K562 (cell line): ENCODE results near the gene TRMT44.

ENCODE experiments used
- BHLHE40 ChIP-seq: IDR thresholded peaks from 2 replicates; pipeline ENCODE4 v1.6.1; 2011; ENCODE audit warnings: low read length, improper control_type of control experiment
- DDX20 ChIP-seq: fragments of 450-650 bp; IDR thresholded peaks from 2 replicates; pipeline ENCODE4 v1.6.1; 2016; ENCODE audit warnings: missing genetic modification characterization, low read depth, mild to moderate bottlenecking, missing compliant biosample characterization, moderate library complexity
- DPF2 ChIP-seq: fragments of 450-650 bp; IDR thresholded peaks from 2 replicates; pipeline ENCODE4 v1.6.1; 2016
- ELF1 ChIP-seq: fragments of 200-800 bp; sonication (Bioruptor generic); IDR thresholded peaks from 2 replicates; pipeline ENCODE4 v1.6.1; 2016; ENCODE audit warnings: missing genetic modification characterization, missing compliant biosample characterization
- EP300 ChIP-seq: IDR thresholded peaks from 2 replicates; pipeline ENCODE4 v1.6.1; 2012; ENCODE audit warnings: low read length, improper control_type of control experiment
- KLF16 ChIP-seq: IDR thresholded peaks from 2 replicates; pipeline ENCODE4 v1.6.1; 2016; ENCODE audit warnings: antibody characterized with exemption
- MEF2A ChIP-seq: IDR thresholded peaks from 2 replicates; pipeline ENCODE4 v1.6.1; 2011; ENCODE audit warnings: low read depth, mild to moderate bottlenecking, low read length, moderate library complexity; ENCODE audit not compliant: control insufficient read depth
- SMARCE1 ChIP-seq: fragments of 450-650 bp; IDR thresholded peaks from 2 replicates; pipeline ENCODE4 v1.7.1; 2016; ENCODE audit warnings: mild to moderate bottlenecking
- TAF1 ChIP-seq: IDR thresholded peaks from 2 replicates; pipeline ENCODE4 v1.6.1; 2011; ENCODE audit warnings: mild to moderate bottlenecking, low read length, moderate library complexity; ENCODE audit not compliant: insufficient read depth, control insufficient read depth, severe bottlenecking; ENCODE audit errors: extremely low read depth
- TAF9B ChIP-seq: fragments of 450-650 bp; IDR thresholded peaks from 2 replicates; pipeline ENCODE4 v1.6.1; 2018; ENCODE audit warnings: mild to moderate bottlenecking; ENCODE audit not compliant: partially characterized antibody
- ZNF77 ChIP-seq: fragments of 250-450 bp; sonication (Bioruptor Pico); IDR thresholded peaks from 2 replicates; pipeline ENCODE4 v1.5.0; 2020
- TF ChIP-seq, protein P1 (sequence below): sonication (generic); formaldehyde crosslinking; IDR thresholded peaks from 2 replicates; pipeline ENCODE4 v1.8.1; 2023; ENCODE audit warnings: mild to moderate bottlenecking, missing genetic modification reagents, moderate library complexity
- TF ChIP-seq, protein P2 (sequence below): fragments of 450-650 bp; conservative IDR thresholded peaks from 2 replicates; pipeline ENCODE4 v1.6.1; 2016; ENCODE audit warnings: missing genetic modification characterization, low read depth, mild to moderate bottlenecking, control low read depth, missing compliant biosample characterization
- TF ChIP-seq, protein P3 (sequence below), 3 experiments: IDR thresholded peaks in 2 of 3; conservative IDR thresholded peaks in 1 of 3; 2 replicates each; pipeline ENCODE4 v1.5.1; 2011 to 2012; ENCODE audit warnings: low read length in 3 of 3, mild to moderate bottlenecking in 3 of 3, control low read depth in 2 of 3, improper control_type of control experiment in 1 of 3, inconsistent platforms in 1 of 3, low read depth in 1 of 3, mixed read lengths in 1 of 3, moderate library complexity in 1 of 3; ENCODE audit not compliant: insufficient read depth in 2 of 3

DNA sequence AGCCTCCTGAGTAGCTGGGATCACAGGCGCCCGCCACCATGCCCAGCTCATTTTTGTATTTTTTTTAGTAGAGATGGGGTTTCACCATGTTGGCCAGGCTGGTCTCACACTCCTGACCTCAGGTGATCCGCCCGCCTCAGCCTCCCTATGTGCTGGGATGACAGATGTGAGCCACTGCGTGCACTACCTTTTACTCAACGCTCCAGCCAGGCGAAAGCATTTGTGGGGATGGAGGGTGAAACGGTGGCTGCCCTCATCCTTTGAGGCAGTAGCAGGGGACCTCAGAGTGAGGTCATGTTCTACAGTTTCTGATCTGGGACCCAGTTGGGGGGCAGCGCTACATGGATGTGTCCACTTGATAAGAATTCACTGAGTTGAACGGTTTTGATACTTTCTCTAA lies 73.8 kb downstream of the TRMT44 start:
- no peak for TF ChIP-seq SMARCE1
- no peak for TF ChIP-seq DDX20
- TF ChIP-seq, protein P1, sequence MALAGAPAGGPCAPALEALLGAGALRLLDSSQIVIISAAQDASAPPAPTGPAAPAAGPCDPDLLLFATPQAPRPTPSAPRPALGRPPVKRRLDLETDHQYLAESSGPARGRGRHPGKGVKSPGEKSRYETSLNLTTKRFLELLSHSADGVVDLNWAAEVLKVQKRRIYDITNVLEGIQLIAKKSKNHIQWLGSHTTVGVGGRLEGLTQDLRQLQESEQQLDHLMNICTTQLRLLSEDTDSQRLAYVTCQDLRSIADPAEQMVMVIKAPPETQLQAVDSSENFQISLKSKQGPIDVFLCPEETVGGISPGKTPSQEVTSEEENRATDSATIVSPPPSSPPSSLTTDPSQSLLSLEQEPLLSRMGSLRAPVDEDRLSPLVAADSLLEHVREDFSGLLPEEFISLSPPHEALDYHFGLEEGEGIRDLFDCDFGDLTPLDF, result no peak
- TF ChIP-seq, protein P2, sequence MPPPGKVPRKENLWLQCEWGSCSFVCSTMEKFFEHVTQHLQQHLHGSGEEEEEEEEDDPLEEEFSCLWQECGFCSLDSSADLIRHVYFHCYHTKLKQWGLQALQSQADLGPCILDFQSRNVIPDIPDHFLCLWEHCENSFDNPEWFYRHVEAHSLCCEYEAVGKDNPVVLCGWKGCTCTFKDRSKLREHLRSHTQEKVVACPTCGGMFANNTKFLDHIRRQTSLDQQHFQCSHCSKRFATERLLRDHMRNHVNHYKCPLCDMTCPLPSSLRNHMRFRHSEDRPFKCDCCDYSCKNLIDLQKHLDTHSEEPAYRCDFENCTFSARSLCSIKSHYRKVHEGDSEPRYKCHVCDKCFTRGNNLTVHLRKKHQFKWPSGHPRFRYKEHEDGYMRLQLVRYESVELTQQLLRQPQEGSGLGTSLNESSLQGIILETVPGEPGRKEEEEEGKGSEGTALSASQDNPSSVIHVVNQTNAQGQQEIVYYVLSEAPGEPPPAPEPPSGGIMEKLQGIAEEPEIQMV (tag), result no peak
- no peak for TF ChIP-seq TAF9B
- TF ChIP-seq MEF2A, result no peak
- TF ChIP-seq EP300, result no peak
- TF ChIP-seq ZNF77 (CRISPR knock-in tag), result no peak
- TF ChIP-seq, protein P3, sequence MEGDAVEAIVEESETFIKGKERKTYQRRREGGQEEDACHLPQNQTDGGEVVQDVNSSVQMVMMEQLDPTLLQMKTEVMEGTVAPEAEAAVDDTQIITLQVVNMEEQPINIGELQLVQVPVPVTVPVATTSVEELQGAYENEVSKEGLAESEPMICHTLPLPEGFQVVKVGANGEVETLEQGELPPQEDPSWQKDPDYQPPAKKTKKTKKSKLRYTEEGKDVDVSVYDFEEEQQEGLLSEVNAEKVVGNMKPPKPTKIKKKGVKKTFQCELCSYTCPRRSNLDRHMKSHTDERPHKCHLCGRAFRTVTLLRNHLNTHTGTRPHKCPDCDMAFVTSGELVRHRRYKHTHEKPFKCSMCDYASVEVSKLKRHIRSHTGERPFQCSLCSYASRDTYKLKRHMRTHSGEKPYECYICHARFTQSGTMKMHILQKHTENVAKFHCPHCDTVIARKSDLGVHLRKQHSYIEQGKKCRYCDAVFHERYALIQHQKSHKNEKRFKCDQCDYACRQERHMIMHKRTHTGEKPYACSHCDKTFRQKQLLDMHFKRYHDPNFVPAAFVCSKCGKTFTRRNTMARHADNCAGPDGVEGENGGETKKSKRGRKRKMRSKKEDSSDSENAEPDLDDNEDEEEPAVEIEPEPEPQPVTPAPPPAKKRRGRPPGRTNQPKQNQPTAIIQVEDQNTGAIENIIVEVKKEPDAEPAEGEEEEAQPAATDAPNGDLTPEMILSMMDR (IDR thresholded peaks at IDR 0.05 in 2 of 3, conservative IDR thresholded peaks at IDR 0.05 in 1 of 3; ENCODE audit: insufficient read depth in 2 of 3, low read depth in 1 of 3, low read length in 3 of 3), result no peak
- TF ChIP-seq ELF1 (tag), result no peak
- no peak for TF ChIP-seq DPF2
- no peak for TF ChIP-seq KLF16
- no peak for TF ChIP-seq BHLHE40
- no peak for TF ChIP-seq TAF1
